HG02759 (cell line): Measurements from ENCODE around the gene NKAIN1.
A peak's percentile ranks its signal among the peaks of the same experiment; 100 is the strongest.
"Not testable (repeated sequence)": the region's sequence is repeated elsewhere in the genome, so short reads cannot be mapped to it uniquely, and the experiment has no call there.

ENCODE experiments used
- ATAC-seq: cut with Tn5 transposase; IDR thresholded peaks from one replicate; pipeline ENCODE4 v1.9.1; 2021; ENCODE audit warnings: mild to moderate bottlenecking, moderate library complexity; ENCODE audit not compliant: unreplicated experiment

Gene NKAIN1

DNA sequence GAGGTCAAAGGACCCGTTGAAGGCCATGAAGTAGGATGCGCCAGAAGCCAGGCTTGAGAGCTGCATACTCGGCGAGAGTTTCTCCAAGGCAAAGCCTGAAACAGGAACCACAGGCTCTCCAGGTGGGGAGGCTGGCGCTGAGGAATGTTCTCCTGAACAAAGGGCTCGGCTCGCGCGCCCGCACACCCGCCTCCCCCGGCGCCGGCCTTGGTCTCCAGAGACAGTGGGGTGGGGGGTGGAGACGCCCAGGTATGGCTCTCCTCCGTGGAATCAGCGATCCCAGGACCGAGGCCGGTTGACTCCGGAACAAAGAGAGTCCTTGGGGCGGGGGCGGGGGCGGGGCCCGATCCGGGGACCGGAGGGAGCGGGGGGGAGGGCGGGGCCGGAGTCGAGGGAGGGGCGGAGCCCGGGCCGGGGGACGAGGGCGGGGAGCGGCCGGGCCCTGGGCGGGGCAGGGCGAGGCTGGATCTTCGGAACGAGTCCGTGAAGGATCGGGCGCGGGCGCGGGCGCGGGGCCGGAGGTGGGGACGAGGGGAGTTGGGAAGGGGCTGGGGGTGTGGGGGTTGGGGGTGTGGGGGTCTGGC, 85.0 kb downstream of the NKAIN1 start:
- ATAC-seq: peak; percentile 32

DNA sequence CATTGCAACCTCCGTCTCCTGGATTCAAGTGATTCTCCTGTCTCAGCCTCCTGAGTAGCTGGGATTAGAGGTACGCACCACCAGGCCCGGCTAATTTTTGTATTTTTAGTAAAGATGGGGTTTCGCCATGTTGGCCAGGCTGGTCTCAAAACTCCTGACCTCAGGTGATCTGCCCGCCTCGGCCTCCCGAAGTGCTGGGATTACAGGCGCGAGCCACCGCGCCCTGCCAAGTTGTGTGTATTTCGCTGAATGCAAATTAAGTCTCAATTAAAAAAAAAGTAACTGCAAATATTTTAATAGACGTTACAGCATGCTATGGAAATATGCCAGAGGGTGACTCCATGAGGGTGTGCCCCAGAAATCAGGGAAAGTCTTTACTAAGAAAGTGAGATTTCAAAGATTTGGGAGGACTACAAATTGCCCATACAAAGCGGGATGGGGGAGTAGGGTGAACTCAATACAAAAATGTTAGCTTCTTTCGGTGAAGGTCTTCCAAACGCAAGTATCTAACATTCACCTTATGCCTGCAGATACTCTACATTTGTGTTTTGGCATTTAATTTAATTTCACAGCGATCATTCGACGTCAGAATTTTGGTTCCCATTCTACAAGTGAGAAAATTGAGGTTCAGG, 85.6 kb downstream of the NKAIN1 start:
- no peak for ATAC-seq

DNA sequence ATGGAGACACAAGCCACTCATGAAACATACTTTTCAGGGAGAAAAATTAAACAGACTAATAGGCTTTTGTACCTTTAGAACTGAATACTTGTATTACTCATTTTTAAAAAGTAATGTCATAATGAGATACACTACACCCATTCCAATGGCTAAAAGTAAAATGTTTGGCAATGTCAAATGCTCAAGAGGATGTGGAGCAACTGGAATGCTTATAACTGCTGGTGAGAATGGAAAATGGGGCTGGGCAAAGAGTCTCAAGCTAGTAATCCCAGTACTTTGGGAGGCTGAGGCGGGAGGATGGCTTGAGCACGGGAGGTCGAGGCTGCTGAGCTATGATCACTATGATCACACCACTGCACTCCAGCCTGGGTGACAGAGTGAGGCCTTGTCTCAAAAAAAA, 86.3 kb downstream of the NKAIN1 start:
- ATAC-seq: no peak

DNA sequence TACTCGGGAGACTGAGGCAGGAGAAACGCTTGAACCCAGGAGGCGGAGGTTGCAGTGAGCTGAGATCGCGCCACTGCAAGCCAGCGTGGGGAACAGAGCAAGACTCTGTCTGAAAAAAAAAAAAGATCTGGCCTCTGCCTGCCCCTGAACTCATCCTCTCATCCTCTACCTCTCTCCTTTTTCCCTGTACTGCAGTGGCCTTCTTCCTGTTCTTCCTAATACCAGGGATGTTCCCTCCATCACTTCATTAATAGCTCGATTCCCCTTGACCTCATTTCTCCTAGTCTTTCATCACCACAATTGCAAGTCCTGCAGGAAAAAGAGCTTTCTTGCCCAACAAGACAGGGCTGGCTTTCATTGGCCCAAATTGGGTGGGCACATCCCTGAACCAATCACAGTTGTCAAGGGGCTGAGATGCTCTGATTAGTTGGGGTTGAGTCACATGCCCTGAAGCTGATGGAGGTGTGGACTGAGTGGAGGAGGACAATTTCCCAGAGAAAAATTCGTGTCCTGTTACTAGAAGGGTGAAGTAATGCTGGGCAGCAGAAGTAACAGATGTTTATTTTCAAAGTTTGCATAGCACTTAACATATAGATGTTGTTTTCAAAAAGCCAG, 87.4 kb downstream of the NKAIN1 start:
- no peak for ATAC-seq

DNA sequence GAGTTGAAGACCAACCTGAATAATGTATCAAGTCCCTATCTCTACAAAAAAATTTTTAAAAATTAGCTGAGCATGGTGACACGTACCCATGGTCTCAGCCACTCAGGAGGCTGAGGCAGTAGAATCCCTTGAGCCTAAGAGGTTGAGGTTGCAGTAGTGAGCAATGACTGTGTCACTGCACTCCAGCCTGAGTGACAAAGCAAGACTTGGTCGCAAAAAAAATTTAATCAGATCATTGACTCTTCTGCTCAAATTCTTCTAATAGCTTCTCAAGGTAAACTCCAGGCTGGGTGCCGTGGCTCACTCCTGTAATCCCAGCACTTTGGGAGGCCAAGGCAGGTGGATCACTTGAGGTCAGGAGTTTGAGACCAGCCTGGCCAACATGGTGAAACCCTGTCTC, 88.3 kb downstream of the NKAIN1 start:
- ATAC-seq: no peak

DNA sequence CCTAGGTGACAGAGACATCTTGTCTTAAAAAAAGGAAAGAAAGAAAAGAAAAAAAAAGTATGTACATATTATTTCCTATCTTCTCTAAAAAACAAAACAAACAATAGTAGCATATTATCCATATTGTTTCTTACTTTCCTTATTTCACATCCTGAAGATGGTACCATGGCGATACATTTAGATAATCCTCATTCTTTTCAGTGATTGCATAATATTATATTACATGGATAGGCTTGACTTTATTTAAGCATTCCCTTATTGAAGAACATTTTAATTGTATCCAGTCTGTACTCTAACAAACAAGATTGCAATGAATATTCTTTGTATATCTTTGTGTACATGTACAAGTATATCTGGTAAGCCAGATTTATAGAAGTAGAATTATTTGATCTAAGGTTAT, 91.3 kb downstream of the NKAIN1 start:
- ATAC-seq: no peak

DNA sequence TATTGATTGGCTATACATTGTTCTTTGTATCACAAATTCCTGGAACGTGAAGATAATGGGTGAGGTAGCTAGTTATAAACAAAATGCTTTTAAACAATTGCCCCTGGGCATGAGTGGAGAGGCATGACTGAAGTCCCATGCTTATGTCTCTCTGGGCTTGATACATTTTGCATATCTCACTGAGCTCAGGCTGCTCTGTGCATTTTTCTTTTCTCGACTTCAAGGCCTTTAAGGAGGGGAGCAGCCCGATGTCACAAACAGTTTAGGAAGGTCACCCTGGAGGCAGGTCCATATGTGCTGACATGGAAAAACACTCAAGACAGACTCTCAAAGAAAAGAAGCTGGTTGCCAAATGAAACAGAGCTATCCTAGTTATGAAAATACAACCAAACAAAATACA, 94.0 kb downstream of the NKAIN1 start:
- ATAC-seq: no peak

DNA sequence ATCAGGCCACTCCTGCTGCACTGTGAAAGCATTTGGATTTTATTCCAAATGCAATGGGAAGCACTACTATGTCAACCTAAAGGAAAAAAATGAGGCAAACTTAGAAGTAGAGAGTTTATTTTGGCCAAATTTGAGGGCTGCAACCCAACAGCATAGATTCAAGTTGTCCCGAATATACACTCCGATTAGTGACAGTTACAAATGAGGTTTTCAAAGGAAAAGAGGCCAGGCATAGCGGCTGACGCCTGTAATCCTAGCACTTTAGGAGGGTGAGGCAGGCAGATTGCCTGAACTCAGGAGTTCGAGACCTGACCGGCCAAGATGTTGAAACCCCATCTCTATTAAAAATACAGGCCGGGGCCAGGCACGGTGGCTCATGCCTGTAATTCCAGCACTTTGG, 95.2 kb downstream of the NKAIN1 start:
- no peak for ATAC-seq

DNA sequence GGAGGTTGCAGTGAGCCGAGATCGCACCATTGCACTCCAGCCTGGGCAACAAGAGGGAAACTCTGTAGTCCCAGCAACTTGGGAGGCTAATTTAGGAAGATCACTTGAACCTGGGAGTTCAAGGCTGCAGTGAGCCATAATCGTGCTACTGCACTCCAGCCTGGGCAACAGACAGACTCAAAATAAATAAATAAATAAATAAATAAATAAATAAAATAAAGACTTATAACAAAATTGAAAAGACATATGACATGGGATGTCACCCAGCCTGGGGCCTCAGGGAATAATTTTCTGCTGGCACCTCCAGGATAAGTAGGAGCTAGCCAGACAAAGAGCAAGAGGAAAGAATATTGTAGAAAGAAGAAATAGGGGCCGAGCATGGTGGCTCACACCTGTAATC, 96.2 kb downstream of the NKAIN1 start:
- ATAC-seq: no peak

DNA sequence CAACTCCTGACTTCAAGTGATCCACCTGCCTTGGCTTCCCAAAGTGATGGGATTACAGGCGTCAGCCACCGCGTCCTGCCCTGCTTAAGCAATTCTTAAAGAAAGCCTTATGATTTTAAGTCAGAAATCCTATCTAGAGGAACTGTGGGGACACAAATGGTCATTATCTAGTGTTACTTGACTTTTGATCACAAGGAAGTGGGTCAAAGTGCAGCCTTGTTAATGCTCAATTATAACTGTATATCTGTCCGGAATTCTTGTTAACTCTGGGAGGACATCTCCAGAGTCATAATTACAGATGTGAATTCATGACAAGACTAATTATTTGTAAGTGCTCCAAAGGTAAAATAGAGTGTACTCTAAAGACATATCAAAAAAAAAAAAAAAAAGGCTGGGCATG, 97.3 kb downstream of the NKAIN1 start:
- no peak for ATAC-seq

DNA sequence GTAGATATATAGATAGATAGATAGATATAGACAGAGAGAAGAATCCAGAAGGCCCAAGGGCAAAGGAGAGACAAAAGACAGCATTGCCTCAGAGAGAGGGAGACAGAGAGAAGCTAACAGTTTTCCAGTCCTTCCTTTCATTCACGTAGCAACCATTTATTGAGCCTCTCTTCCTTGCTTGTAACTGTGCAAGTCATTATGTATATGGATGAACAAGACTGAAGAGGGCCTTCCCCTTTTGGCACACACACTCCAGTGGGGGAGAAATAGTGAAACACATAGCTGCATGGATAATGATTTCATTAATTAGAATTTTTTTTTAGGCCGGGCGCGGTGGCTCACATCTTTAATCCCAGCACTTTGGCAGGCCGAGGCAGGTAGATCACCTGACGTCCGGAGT, 99.4 kb downstream of the NKAIN1 start:
- ATAC-seq: no peak

DNA sequence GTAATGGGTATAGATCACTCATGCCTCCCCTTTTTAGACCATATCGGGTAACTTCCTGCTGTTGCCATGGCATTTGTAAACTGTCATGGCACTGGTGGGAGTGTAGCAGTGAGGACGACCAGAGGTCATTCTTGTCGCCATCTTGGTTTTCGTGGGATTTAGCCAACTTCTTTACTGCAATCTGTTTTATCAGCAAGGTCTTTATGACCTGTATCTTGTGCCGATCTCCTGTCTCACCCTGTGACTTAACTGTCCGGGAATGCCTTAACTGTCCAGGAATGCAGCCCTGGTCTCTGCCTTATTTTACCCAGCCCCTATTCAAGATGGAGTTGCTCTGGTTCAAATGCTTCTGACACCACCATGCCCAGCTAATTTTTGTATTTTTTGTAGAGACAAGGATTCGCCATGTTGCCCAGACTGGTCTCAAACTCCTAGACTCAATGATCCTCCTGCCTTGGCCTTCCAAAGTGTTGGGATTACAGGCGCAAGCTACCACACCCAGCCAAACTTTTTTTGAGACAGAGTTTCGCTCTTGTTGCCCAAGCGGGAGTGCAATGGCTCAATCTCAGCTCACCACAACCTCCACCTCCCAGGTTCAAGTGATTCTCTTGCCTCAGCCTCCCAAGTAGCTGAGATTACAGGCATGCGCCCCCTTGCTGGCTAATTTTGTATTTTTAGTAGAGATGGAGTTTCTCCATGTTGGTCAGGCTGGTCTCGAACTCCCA, 100.7 kb downstream of the NKAIN1 start:
- not testable (repeated sequence) for ATAC-seq

DNA sequence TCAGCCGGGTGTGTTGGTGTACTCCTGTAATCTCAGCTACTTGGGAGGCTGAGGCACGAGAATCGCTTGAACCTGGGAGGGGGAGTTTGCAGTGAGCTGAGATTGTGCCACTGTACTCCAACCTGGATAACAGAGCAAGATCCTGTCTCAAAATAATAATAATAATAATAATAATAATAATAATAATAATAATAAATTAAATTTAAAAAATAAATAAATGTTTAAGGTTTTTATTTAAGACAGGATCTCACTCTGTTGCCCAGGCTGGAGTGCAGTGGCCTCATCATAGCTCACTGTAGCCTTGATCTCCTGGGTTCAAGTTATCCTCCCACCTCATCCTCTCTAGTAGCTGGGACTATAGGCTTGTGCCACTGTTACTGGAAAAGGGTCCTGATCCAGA, 101.8 kb downstream of the NKAIN1 start:
- not testable (repeated sequence) for ATAC-seq

DNA sequence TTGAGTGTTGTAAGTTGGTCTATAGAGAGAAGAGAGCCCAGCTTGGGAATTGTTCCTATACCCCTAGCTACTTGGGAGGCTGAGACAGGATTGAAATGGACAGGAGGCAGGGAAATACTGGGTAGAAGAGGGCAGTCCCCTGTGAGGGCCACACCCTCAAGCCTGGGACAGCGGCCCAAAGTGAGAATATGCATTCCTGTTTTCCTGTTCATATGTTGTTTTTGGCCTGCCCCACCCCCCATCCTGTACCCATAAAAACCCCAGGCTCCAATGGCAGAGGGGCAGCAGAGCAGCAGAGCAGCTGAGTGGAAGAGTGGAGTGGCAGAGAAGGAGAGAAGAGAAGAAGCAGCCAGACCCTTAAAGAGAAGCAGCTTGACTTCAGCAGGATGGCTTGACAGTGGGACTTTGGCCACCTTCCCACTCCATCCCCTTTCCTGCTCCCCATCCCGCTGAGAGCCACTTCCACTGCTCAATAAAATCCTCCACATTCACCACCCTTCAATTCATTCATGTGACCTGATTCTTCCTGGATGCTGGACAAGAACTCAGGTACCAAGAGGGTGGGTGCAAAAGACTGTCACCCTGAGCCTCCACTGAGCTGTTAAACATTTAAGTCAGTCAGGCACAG, 103.6 kb downstream of the NKAIN1 start:
- ATAC-seq: no peak

DNA sequence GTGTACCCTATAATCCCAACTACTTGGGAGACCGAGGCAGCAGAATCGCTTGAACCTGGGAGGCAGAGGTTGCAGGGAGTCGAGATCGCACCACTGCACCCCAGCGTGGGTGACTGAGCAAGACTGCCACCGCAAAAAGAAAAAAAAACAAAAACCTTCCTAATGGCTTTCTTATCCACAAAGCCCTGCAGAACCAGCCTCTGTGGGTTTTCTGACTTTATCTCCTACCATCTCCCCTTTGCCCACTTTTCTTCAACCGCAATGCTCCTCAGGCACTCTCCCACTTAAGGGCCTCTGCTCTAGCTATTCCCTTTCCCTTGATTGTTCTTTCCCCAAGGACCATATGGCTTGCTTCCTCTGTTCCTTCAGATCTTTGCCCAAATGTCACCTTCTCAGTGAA, 106.3 kb downstream of the NKAIN1 start:
- ATAC-seq: no peak
